GM19467 (cell line): ENCODE results near the gene ATG16L2.
"Not testable (repeated sequence)": the region's sequence is repeated elsewhere in the genome, so short reads cannot be mapped to it uniquely, and the experiment has no call there.

Source experiments
- ATAC-seq: cut with Tn5 transposase; IDR thresholded peaks from one replicate; pipeline ENCODE4 v1.9.1; 2021; ENCODE audit warnings: mild to moderate bottlenecking, moderate library complexity; ENCODE audit not compliant: unreplicated experiment

Gene ATG16L2

GRCh38 chr11:72821920-72822799, 7.9 kb downstream of the ATG16L2 start:
- peak; percentile 57 for ATAC-seq

GRCh38 chr11:72823105-72823804, 9.0 kb downstream of the ATG16L2 start:
- ATAC-seq, result no peak

GRCh38 chr11:72824020-72824419, 9.8 kb downstream of the ATG16L2 start:
- no peak for ATAC-seq

GRCh38 chr11:72824811-72825505, 10.7 kb downstream of the ATG16L2 start:
- ATAC-seq, result no peak

DNA sequence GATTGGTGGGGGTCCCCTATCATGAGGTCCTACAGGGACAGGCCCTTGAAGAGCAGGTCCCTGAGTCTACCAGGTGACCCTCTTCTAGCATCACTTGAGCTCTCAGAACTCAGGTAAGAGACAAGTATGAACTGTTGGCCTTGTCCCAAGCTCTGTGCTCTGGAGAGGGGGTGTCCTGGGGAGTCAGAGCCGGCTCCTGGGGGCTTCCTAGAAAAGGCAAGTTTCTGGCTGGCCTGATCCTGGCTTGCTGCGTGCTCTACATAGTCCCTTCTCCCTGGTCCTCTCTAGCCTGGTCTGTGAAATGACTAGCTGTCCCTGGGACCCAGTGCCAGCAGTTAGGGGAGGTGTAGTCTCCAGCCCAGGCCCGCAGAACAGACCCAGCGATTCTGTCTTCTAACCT, 11.4 kb downstream of the ATG16L2 start:
- ATAC-seq, result no peak

DNA sequence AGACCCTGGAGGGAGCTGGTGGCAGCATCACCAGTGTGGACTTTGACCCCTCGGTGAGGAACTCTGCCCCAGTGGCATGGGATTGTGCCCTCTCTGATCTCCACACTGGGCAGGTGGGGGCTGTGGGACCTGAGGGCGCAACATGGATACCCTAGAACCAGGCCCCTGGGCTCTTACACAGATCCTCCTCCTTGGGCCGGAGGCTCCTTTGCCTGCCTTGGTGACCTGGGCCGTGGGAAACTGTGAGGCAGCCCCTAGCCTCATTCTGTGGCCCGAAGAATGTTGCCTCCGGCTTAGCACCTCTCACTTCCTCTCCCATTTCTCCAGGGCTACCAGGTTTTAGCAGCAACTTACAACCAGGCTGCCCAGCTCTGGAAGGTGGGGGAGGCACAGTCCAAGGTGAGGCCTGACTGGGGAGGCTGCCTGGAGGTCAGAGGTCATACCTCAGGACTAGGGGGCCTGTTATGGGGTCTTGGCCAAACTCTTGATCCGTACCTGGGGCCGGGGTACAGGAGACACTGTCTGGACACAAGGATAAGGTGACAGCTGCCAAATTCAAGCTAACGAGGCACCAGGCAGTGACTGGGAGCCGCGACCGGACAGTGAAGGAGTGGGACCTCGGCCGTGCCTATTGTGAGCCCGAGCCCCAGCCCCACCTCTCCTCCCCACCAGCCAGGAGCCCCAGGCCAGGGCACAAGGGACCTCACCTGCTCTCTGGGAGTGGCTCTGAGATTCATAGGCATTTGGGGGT, 12.2 kb downstream of the ATG16L2 start:
- ATAC-seq, result no peak

DNA sequence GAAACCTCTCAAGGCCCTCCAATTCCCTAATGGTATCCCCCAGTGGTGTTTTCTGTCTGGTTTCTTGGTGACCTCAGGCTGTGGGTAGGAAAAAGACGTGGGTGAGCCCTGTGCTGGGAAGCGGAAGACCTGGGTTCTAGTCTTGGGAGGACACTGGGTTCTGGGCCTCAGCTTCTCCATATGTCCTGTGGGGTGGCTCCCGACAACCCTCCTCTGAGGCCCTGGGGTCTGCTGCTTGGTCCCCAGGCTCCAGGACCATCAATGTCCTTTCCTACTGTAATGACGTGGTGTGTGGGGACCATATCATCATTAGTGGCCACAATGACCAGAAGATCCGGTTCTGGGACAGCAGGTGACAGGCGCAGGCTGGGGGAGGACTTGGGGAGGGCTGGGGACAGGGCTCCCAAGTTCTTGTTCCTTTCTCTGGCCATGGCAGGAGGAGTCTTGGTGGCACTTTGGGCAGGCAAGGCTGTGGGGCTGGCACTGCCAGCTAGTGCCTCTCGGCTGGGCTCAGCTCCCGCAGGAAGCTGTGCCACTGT, 12.8 kb downstream of the ATG16L2 start:
- ATAC-seq, result no peak

GRCh38 chr11:72827656-72828055, 13.4 kb downstream of the ATG16L2 start:
- not testable (repeated sequence) for ATAC-seq

DNA sequence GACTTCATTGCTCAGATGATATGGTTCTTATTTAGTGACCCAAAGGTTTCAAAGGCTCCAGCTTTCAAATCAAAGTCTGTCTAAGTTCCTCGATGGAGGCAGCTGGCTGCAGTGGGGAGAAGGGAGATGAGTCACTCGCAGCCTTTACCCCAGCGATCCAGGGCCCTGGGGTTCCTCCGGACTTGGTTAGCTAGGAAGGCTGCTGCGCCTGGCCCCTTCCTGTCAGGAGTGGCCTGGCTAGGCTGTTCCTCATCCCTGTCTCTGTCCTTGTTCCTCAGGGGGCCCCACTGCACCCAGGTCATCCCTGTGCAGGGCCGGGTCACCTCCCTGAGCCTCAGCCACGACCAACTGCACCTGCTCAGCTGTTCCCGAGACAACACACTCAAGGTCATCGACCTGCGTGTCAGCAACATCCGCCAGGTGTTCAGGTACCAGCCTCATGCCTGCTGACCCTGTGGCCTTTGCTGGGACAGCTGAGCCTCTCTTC, 13.9 kb downstream of the ATG16L2 start:
- no peak for ATAC-seq

GRCh38 chr11:72828692-72829101, 14.5 kb downstream of the ATG16L2 start:
- no peak for ATAC-seq

DNA sequence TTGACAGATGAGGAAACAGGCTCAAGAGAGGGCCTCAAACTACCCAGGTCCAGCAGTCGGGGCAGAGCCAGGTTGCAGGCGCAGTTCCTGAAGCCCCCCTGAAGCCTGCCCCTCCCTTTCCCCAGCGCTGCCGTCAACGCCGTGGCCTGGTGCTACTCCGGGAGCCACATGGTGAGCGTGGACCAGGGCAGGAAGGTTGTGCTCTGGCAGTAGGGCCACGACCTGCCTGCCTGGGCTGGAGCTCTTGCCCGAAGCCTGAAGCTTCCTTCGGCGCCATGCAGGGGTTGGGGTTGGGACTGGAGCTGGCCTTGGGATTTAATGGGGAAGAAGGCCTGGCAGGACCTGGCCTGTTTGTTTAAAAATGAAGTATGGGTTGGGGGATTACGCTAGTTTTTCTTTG, 15.0 kb downstream of the ATG16L2 start:
- no peak for ATAC-seq

DNA sequence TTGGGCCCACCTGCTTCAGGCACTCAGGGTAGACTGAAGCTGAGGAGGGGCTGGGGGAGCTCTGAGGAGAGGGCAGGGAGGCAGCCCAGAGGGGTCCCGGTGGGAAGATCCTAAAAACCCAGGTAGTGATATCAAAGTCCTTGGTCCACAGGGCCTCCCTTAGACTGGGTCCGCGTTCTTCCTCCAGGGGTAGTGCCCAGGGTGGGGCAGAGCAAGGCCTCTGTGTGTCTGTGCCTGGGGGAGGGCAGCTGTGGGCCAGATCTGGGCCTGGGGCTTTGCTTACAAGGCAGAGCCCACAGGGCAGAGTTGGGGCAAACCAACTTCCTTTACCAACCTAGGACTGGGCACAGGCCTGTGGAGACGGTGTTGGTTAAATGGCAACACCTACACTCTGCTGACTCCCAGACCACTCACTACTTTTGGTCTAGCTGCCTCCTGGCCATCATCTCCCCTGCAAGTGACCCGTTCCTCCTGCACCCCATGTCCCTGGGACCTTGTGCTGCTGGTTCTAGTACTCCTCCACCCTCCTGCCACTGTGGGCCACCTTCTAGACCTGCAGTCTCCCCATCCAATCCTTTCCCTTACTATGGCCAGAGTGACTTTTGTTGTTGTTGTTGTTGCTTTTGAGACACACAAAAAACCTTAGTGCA, 15.8 kb downstream of the ATG16L2 start:
- no peak for ATAC-seq

- no peak for ATAC-seq
These were observed 17.5 kb downstream of the ATG16L2 start for GRCh38 chr11:72831521-72832300.

- ATAC-seq, result no peak
These were observed 18.3 kb downstream of the ATG16L2 start for GRCh38 chr11:72832301-72833082.

- no peak for ATAC-seq
These were observed 19.0 kb downstream of the ATG16L2 start for GRCh38 chr11:72833083-72833733.

DNA sequence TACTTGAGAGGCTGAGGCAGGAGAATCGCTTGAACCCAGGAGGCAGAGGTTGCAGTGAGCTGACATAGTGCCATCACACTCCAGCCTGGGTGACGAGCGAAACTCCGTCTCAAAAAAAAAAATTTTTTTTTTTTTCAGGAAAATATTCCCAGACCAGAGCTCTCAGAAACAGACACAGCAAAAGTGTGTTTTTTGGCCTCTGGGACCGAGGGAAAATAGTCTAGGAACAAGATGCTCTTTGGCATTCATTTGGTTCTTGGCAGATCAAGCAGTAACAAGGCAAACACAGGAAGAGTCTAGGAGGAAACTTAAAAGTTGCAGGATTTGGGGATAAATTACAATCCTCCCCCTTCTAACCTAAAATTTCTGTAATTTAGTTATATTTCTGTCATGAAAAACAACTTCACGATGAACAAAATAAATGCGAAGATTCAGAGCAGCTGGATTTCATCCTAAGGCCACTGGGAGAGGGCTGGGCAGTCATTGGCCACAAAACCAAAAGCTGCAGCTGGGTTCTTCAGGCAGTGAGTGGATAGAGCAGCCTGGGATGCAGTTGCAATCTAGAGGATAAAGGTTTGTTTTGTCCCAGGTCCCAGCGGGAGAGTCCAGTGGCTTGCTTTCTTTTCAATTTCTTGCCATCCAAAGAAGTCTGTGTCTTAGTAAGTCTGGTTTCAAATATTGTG, 19.7 kb downstream of the ATG16L2 start:
- no peak for ATAC-seq

DNA sequence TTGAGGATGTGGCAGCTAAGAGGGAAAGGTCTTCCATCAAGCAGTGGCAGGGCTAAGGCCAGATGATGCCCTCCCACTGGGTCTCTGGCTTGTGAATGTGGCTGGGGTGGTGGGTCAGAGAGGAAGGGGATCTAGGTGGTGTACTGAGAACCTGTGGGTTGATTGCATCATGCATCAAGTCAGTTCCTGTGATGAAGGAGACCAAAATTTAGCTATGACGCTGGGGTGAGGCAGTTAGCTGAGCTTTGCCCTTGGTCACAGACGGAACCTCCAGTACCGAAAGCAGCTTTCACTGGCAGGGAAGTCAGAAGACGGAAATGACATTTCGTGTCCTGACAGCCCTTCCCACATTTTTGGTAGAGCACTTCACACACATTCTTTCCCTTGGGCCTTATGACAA, 20.7 kb downstream of the ATG16L2 start:
- no peak for ATAC-seq
